HK-2 (cell line): ENCODE data around the gene PIK3C2B.
A peak's percentile ranks its signal among the peaks of the same experiment; 100 is the strongest.
"Not testable (repeated sequence)": the region's sequence is repeated elsewhere in the genome, so short reads cannot be mapped to it uniquely, and the experiment has no call there.

Experiments used
- DNase-seq: peaks from one replicate; pipeline ENCODE4 v3.0.0-alpha.2; 2018; ENCODE audit not compliant: unreplicated experiment

PIK3C2B gene

GRCh38 chr1:204507317-204508105 is 12.9 kb upstream of the PIK3C2B start:
- DNase-seq, result peak; percentile 63

GRCh38 chr1:204506969-204507316 is 12.3 kb upstream of the PIK3C2B start:
- DNase-seq, result peak; percentile 97

GRCh38 chr1:204506201-204506968 is 11.8 kb upstream of the PIK3C2B start:
- peak; percentile 83 for DNase-seq

GRCh38 chr1:204505674-204506200 is 11.1 kb upstream of the PIK3C2B start:
- no peak for DNase-seq

DNA sequence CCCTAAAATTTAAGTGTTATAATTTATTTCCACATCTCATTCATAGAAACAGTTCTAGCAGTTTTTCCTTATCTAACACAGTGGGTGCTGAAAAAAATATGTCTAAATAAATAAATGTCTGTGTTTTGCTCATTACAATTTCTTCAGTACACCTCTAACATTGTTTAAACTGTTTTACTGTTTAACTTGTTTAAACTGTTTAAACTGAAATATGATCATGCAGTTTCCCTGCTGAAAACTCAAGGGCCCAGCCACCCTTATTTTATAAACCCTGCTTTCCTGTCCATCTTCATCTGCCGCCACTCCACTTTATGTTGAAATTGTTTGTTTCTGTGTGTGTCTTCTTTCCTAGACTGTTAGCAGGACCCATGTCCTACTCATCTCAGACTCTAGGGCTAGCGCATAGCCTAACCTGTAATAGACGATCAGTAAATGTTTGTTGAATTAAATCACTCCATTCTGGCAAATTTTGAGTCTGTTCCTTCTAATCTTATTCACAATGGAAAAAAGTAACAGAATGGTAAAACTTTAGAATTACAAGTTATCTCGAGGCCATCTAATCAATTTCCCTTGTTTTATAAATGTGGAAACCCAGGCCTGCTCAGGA is 9.4 kb upstream of the PIK3C2B start:
- DNase-seq, result no peak

GRCh38 chr1:204503122-204503912 is 8.7 kb upstream of the PIK3C2B start:
- DNase-seq, result no peak

- no peak for DNase-seq
Measured at GRCh38 chr1:204502241-204502640, 7.6 kb upstream of the PIK3C2B start.

GRCh38 chr1:204499511-204500468 is 5.2 kb upstream of the PIK3C2B start:
- DNase-seq, result no peak

- no peak for DNase-seq
Measured at GRCh38 chr1:204498981-204499380, 4.4 kb upstream of the PIK3C2B start.

DNA sequence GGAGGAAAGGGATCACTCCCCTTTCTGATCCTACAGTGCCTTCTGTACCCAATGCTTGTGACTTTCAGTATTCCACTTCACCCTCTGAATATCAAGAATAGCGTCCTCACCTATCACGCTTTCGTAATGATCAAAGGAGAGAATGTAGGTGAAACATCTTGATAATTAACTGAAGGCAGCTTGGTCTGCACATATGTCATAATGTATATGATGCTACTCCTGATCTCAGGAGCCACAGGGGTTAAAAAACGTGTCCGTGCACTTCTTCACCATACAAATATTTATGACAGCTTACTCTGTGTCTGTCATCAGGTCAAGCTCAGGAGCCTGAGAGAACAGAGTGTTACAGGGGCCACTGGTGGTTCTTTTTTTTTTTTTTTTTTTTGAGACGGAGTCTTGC is 1.2 kb upstream of the PIK3C2B start:
- no peak for DNase-seq

DNA sequence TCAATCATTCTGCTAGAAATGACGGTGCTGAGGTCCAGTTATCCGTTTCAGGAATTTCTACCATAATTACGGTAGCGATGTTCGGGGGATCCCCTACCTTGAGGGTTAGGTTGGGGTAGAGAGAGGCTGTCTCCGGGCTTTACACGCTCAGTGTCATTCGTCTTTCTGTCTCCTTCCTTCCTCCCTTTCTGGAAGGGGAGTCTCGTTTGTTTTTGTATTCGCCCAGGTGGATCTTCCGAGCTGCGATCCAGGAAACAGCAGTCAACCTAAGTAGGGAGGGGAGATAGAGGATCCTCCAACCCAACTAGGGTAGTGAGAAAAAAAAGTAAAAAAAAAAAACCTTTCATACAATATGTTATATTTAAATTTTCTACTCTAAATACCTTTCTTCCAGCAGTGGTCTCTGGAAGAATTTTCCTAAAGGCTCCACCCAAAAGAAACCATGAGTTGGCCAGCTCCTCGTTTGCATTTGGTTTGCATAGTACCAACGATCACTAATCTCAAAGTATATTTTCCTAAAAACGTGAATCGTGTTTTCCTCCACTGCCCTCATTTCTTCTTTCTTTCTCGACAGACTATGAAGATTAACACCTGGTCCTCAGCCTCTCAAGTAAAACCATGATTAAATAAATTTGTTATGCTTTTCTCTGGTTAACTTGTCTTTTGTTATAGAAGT is 611 bp upstream of the PIK3C2B start:
- DNase-seq, result no peak

DNA sequence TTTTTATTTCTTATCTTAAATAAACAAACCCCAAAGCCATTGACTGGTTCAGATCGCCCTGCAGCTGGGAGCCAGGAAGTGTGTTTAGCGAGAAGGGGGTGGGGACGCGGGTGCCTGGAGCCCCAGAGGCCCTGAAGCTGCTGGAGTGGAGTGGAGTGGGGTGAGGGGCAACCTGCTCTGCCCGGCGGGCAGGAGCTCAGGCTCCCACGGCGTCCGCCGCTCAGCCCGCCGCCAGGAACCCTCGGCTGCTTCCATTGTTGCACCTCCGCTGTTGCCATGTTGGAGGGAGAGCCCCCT is 673 bp downstream of the PIK3C2B start:
- DNase-seq, result peak; percentile 74

GRCh38 chr1:204493145-204493983 is 1.2 kb downstream of the PIK3C2B start:
- DNase-seq, result no peak

GRCh38 chr1:204491655-204492054 is 3.0 kb downstream of the PIK3C2B start:
- DNase-seq, result no peak

- no peak for DNase-seq
Measured at GRCh38 chr1:204487256-204487615, 7.4 kb downstream of the PIK3C2B start.

- not testable (repeated sequence) for DNase-seq
Measured at GRCh38 chr1:204486513-204487255, 7.9 kb downstream of the PIK3C2B start.

- DNase-seq, result no peak
Measured at GRCh38 chr1:204483791-204484190, 10.8 kb downstream of the PIK3C2B start.

DNA sequence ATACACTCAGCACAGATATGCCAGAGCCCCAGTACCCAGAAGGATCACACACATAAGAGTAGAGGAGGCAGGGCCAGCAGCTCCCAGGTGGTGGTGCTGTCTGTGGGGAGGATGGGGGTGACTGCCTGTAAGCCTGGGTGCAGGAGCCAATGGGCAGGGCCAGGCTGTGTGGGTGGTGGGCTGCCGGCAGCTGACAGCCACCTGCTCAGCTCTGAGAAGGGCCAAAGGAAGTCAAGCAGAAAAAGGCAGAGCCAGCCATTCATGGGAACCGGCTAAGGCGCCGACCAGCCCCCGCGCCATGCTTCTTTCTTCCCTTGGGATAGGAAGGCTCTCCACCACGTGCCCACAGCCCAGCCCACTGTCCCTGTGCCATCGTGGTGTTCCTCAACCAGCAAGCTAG is 14.1 kb downstream of the PIK3C2B start:
- DNase-seq, result no peak
